Stimulated activated CD4-positive, alpha-beta T cell treated with anti-CD3 and anti-CD28 coated beads, Interleukin-15, amount 100 ng/mL, for 1 hour (primary cell): Measurements from ENCODE around the gene SMARCAL1.

Experiments
- DNase-seq, 2 donors: peaks; one replicate each; pipeline ENCODE4 v3.0.0-alpha.2; 2020; ENCODE audit warnings: low read depth in 1 of 2, low spot score in 1 of 2

The SMARCAL1 gene

GRCh38 chr2:216392945-216393840 lies 19.1 kb upstream of the SMARCAL1 start:
- DNase-seq: no peak

- no peak for DNase-seq
Measured at GRCh38 chr2:216394881-216395280, 17.4 kb upstream of the SMARCAL1 start.

- DNase-seq: no peak
Measured at GRCh38 chr2:216399621-216400020, 12.7 kb upstream of the SMARCAL1 start.

GRCh38 chr2:216402751-216403150 lies 9.5 kb upstream of the SMARCAL1 start:
- no peak for DNase-seq

GRCh38 chr2:216404010-216404618 lies 8.2 kb upstream of the SMARCAL1 start:
- peak in 1 of 2 donors; percentile 22 for DNase-seq

- no peak for DNase-seq
Measured at GRCh38 chr2:216405588-216405987, 6.7 kb upstream of the SMARCAL1 start.

- no peak for DNase-seq
Measured at GRCh38 chr2:216406826-216407225, 5.5 kb upstream of the SMARCAL1 start.

GRCh38 chr2:216408426-216409290 lies 3.6 kb upstream of the SMARCAL1 start:
- DNase-seq: no peak

GRCh38 chr2:216410550-216410949 lies 1.7 kb upstream of the SMARCAL1 start:
- no peak for DNase-seq

GRCh38 chr2:216413882-216414281 lies 1.6 kb downstream of the SMARCAL1 start:
- DNase-seq: no peak

GRCh38 chr2:216414772-216415319 lies 2.6 kb downstream of the SMARCAL1 start:
- no peak for DNase-seq

- no peak for DNase-seq
Measured at GRCh38 chr2:216415541-216415940, 3.3 kb downstream of the SMARCAL1 start.

GRCh38 chr2:216416571-216417307 lies 4.5 kb downstream of the SMARCAL1 start:
- DNase-seq: no peak

- DNase-seq: no peak
Measured at GRCh38 chr2:216418981-216419380, 6.7 kb downstream of the SMARCAL1 start.

- DNase-seq: no peak
Measured at GRCh38 chr2:216420367-216421101, 8.2 kb downstream of the SMARCAL1 start.

- DNase-seq: no peak
Measured at GRCh38 chr2:216423071-216423470, 10.8 kb downstream of the SMARCAL1 start.

GRCh38 chr2:216424274-216424673 lies 12.0 kb downstream of the SMARCAL1 start:
- no peak for DNase-seq

GRCh38 chr2:216425008-216425787 lies 12.9 kb downstream of the SMARCAL1 start:
- DNase-seq: no peak

GRCh38 chr2:216426166-216426777 lies 14.0 kb downstream of the SMARCAL1 start:
- DNase-seq: no peak
